Amniotic stem cell (primary cell): ENCODE data around the gene HYAL1.

Experiments
- DNase-seq: peaks from one replicate; lab custom pipeline; 2025; lab: John Stamatoyannopoulos, UW

The HYAL1 gene

GRCh38 chr3:50260027-50260941 lies 43.1 kb downstream of the HYAL1 start:
- peak; percentile 61 for DNase-seq

DNA sequence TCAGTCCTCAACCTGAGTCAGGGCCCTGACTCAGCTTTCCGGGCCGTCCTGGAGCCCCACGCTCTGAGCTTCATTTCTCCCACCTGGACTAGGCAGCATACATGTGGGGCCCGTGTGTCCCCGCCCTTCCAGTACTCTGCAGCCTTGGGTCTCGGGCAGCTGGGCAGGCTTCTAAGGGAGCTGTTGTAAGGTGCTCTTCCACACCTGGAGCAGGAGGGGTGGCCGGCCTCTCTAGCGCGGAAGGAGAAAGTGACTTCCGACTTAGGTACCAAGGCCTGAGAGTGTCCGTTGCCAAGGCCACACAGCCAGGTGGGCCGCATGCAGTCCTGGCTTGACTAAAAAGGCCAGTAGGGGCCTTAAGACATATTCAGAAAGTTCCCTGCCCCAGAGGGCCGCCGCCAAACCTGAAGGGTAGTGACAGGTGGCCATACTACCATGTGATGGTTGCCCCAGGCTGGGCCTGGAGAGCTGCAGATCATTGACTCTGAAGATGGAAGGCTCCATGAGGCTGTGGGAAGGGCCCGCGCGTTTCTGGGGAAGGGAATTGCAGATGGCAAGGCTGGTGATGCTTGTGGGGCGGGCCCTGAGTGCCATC lies 43.8 kb downstream of the HYAL1 start:
- no peak for DNase-seq

DNA sequence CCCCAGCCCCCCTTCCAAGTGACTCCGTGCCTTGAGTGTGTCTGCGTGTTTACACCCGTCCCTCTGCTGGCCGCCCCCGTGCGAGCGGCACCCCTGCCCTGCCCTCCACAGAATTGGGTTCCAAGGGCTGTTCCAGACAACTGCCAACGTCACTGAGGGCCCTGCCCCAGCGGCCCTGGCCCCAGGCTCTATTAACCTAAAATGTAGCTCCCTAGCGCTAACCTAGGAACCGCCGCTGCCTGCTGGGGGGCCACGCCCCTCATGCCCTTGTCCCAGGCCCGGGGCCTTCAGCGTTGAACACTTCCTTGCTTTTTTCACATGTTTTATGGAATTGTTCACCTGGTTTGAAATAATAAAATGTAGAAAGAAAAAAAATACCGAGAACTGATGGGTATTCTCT lies 44.4 kb downstream of the HYAL1 start:
- DNase-seq: no peak

- DNase-seq: no peak
Measured at GRCh38 chr3:50258029-50258680, 45.2 kb downstream of the HYAL1 start.

DNA sequence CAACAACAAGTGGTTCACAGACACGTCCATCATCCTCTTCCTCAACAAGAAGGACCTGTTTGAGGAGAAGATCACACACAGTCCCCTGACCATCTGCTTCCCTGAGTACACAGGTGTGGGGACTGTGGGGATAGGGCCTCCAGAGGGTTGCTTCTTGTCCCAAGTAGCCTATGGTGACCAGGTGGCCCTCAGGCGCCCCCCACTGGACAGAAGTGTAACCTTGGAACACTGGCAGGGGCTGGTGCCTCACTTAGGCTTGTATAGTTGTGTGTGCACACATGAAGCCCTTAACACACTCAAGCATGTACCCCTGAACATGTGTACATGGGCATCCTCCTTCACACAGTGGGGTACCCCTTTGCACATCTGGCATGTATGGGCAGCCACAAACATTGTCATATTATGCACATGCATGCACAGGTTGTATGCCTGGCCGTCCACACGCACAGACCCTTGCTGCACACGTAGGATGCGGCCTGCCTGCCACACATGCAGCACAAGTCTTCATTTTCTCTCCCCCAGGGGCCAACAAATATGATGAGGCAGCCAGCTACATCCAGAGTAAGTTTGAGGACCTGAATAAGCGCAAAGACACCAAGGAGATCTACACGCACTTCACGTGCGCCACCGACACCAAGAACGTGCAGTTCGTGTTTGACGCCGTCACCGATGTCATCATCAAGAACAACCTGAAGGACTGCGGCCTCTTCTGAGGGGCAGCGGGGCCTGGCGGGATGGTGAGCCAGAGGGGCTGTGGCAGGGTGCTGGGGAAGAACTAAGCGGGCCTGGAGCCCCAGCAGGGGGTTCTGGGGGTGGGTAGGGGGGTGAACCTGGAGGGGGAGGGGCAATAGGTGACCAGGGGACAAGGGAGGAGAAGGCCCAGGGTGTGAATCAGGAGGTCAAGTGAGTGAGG lies 46.1 kb downstream of the HYAL1 start:
- no peak for DNase-seq

GRCh38 chr3:50255251-50255615 lies 48.1 kb downstream of the HYAL1 start:
- no peak for DNase-seq

DNA sequence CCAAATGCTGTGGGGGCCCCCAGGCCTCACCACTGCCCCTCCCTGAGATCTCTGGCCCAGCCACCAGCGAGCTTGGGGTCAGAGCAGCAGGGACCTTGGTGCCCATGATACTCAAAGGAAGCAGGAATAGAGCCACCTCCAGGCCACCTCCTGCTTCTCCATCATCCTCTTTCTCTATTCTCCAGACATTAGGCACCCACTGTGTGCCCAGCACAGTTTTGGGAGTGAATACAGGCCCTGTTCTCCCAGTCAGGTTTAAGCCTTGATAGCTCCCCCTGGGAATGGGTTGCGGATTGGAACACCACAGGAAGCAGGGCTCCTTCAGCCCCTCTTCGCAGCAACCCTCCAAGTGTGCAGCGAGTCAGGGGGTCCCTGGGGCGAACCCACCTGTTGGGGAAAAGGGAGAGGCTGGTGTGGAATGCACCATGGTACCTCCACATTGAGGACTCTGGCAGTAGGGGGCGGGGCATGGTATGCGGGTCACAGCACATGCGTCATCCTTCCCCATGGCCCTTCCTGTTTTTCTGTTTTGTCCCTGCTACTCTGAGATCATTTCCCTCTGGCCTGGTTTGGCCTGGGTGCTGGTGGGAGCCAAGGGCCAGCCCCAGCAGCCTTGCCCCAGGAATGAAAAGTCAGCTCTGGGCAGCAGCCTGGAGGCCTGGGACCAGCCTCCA lies 48.7 kb downstream of the HYAL1 start:
- no peak for DNase-seq

GRCh38 chr3:50251220-50251619 lies 52.2 kb downstream of the HYAL1 start:
- DNase-seq: peak; percentile 46

GRCh38 chr3:50250514-50250913 lies 52.9 kb downstream of the HYAL1 start:
- no peak for DNase-seq
